ENCODE results near the gene RXFP1. TPM values are rescaled to one million over a fixed set of nuclear protein-coding genes. Genes with fewer than 3 reads are reported as not detected.

The RXFP1 gene
- total and polyA plus RNA-seq, 2 experiments from 2014 or later = not detected

DNA sequence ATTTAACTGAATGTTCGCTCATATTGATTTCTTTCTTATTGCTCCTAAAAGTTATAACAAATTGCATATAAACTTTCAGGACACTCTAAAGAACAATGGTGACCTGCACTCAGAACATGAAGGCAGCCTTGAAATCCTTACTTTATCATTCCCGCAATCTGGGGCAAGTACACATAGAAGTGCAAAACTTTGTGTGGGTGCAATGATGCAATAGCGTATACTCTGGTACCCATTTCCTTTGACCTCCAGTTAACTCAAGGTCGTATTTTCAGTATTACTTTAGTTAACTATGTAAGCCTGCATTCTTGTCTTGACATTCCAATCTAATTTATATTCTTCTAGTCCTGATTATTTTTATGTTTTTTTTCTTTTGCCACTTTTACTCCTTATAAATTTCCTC, 85.3 kb downstream of the RXFP1 start:
- H3K9me3 ChIP-seq (ENCODE audit: low read depth) = no peaks in the 10 kb centered on the region
- H3K4me1 ChIP-seq (ENCODE audit: low read depth) = no peaks in the 10 kb centered on the region
- no peak for TF ChIP-seq CTCF (IDR thresholded peaks at IDR 0.05; ENCODE audit: low read depth, low read length)
- H3K27ac ChIP-seq = no peak overlapping the region
- H3K27me3 ChIP-seq = no peaks in the 10 kb centered on the region
- no peak for DNase-seq (ENCODE audit: low read depth in 1 of 2, low spot score in 1 of 2)
- no peak overlapping the region for H3K4me3 ChIP-seq
- no peaks in the 10 kb centered on the region for H3K36me3 ChIP-seq

DNA sequence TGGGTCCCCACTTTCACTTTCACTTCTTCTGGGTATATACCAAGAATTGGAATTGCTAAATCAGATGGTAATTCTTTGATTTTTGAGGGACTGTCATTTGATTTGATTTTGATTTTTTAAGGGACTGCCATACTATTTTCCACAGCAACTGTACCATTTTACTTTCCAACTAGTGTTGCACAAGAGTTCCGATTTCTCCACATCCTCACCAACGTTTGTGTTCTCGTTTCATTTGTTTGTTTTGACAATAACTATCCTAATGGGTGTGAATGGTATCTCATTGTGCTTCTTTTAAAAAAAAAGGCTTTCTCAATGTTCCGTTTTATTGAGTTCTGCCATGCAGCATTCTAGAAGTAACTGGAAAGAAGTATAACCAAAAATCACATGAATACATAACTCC, 87.4 kb downstream of the RXFP1 start:
- TF ChIP-seq CTCF (IDR thresholded peaks at IDR 0.05; ENCODE audit: low read depth, low read length) = no peak
- Histone ChIP-seq H3K27me3 (no peaks in the 10 kb centered on the region), H3K36me3 (no peaks in the 10 kb centered on the region), H3K4me1 (ENCODE audit: low read depth) (no peaks in the 10 kb centered on the region), H3K9me3 (ENCODE audit: low read depth) (no peaks in the 10 kb centered on the region), H3K27ac (no peak overlapping the region), H3K4me3 (no peak overlapping the region)
- no peak for DNase-seq (ENCODE audit: low read depth in 1 of 2, low spot score in 1 of 2)

- H3K27ac ChIP-seq = no peak overlapping the region
- DNase-seq (ENCODE audit: low read depth in 1 of 2, low spot score in 1 of 2) = peak in 1 of 2 donors; percentile 35
- H3K36me3 ChIP-seq = no peaks in the 10 kb centered on the region
- H3K27me3 ChIP-seq = no peaks in the 10 kb centered on the region
- TF ChIP-seq CTCF (IDR thresholded peaks at IDR 0.05; ENCODE audit: low read depth, low read length) = no peak
- no peaks in the 10 kb centered on the region for H3K4me1 ChIP-seq (ENCODE audit: low read depth)
- no peak overlapping the region for H3K4me3 ChIP-seq
- H3K9me3 ChIP-seq (ENCODE audit: low read depth) = no peaks in the 10 kb centered on the region
These were observed 89.1 kb downstream of the RXFP1 start for GRCh38 chr4:158610790-158611189.

GRCh38 chr4:158613046-158613445, 91.4 kb downstream of the RXFP1 start:
- no peak overlapping the region for H3K4me3 ChIP-seq
- H3K9me3 ChIP-seq (ENCODE audit: low read depth) = no peaks in the 10 kb centered on the region
- H3K27me3 ChIP-seq = no peaks in the 10 kb centered on the region
- H3K36me3 ChIP-seq = no peaks in the 10 kb centered on the region
- H3K4me1 ChIP-seq (ENCODE audit: low read depth) = no peaks in the 10 kb centered on the region
- no peak for DNase-seq (ENCODE audit: low read depth in 1 of 2, low spot score in 1 of 2)
- no peak for TF ChIP-seq CTCF (IDR thresholded peaks at IDR 0.05; ENCODE audit: low read depth, low read length)
- H3K27ac ChIP-seq = no peak overlapping the region

DNA sequence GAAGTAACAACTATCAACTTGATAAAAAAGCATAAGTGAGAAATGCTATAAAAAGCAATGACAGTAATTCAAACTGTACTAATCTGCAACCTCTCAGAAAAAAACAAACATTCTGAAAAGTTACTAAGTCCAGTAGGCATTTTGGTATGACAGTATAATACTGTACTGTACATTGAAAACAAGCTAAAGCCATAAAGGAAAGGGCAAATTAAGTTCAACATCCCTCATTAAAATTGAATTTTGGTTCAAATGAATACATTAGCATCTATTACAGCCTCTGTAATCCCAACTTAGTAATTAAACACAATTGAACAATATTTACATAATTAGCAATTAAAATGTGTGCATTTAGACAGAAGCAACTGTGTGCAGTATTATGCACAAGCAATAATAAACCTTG, 96.3 kb downstream of the RXFP1 start:
- H3K27ac ChIP-seq = no peak overlapping the region
- no peaks in the 10 kb centered on the region for H3K36me3 ChIP-seq
- H3K4me3 ChIP-seq = no peak overlapping the region
- no peaks in the 10 kb centered on the region for H3K4me1 ChIP-seq (ENCODE audit: low read depth)
- DNase-seq (ENCODE audit: low read depth in 1 of 2, low spot score in 1 of 2) = no peak
- no peaks in the 10 kb centered on the region for H3K27me3 ChIP-seq
- no peak for TF ChIP-seq CTCF (IDR thresholded peaks at IDR 0.05; ENCODE audit: low read depth, low read length)
- no peaks in the 10 kb centered on the region for H3K9me3 ChIP-seq (ENCODE audit: low read depth)

GRCh38 chr4:158621729-158622128, 100.0 kb downstream of the RXFP1 start:
- TF ChIP-seq CTCF (IDR thresholded peaks at IDR 0.05; ENCODE audit: low read depth, low read length) = no peak
- no peaks in the 10 kb centered on the region for H3K9me3 ChIP-seq (ENCODE audit: low read depth)
- no peak overlapping the region for H3K4me3 ChIP-seq
- H3K36me3 ChIP-seq = no peaks in the 10 kb centered on the region
- DNase-seq (ENCODE audit: low read depth in 1 of 2, low spot score in 1 of 2) = no peak
- no peaks in the 10 kb centered on the region for H3K4me1 ChIP-seq (ENCODE audit: low read depth)
- no peak overlapping the region for H3K27ac ChIP-seq
- H3K27me3 ChIP-seq = peaks cover 8% of the 10 kb centered on the region

Measured in cardiac muscle cell (in vitro differentiated cells and primary cell).